Gastrocnemius medialis (tissue), 4 donors: ENCODE results near the gene XYLT1.

Experiments used
- CTCF ChIP-seq, 5 experiments: fragments of 450-650 bp in 3 of 5; fragments of 200-600 bp in 2 of 5; sonication (generic) in 2 of 5; IDR thresholded peaks in 4 of 5; conservative IDR thresholded peaks in 1 of 5; 1 replicate in 4 of 5; 2 replicates in 1 of 5; pipeline ENCODE4 v1.5.1; 2016 to 2019; ENCODE audit warnings: antibody characterized with exemption in 5 of 5, mild to moderate bottlenecking in 3 of 5, moderate library complexity in 3 of 5
- POLR2A ChIP-seq, 2 donors: fragments of 450-650 bp; IDR thresholded peaks; one replicate each; pipeline ENCODE4 v1.6.1; 2017; ENCODE audit warnings: antibody characterized with exemption in 2 of 2, mild to moderate bottlenecking in 2 of 2, moderate library complexity in 2 of 2

DNA sequence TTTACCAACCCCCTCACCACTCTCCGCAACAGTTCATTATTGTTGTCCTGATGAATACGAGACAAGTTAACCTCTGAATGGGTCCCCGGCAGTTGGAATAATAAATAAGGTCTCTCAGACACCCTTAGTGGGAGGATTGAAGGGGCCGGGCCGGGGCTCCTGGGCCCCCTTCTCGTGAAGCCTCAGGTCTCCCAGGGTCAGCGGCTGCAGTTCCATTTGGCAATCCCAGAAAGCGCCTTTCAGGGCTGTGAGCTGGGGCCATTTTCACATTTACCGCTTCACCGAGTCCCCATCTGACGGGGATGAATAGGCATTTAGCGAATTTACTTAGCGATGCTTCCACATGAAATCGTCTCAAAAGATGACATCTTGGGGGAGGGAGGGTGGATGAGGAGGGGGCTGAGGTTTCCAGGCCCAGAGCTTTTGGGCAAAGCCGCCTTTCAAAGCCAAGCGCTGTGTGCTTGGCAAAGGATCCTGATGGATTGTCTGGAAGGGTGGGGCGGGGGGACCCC is 309.8 kb downstream of the XYLT1 start:
- no peak for TF ChIP-seq POLR2A (IDR thresholded peaks at IDR 0.05)
- TF ChIP-seq CTCF (IDR thresholded peaks at IDR 0.05 in 4 of 5, conservative IDR thresholded peaks at IDR 0.05 in 1 of 5) = no peak
